ENCODE measurements around the gene ASAP2. TPM values are rescaled to one million over a fixed set of nuclear protein-coding genes. Genes with fewer than 3 reads are reported as not detected.

ASAP2 gene
- total and polyA plus RNA-seq, 9 of the 15 experiments (the other 6 are each of a cell fraction or from before 2014, with no cell fraction given) = 0.06 to 4.3 (median 3.1) TPM

DNA sequence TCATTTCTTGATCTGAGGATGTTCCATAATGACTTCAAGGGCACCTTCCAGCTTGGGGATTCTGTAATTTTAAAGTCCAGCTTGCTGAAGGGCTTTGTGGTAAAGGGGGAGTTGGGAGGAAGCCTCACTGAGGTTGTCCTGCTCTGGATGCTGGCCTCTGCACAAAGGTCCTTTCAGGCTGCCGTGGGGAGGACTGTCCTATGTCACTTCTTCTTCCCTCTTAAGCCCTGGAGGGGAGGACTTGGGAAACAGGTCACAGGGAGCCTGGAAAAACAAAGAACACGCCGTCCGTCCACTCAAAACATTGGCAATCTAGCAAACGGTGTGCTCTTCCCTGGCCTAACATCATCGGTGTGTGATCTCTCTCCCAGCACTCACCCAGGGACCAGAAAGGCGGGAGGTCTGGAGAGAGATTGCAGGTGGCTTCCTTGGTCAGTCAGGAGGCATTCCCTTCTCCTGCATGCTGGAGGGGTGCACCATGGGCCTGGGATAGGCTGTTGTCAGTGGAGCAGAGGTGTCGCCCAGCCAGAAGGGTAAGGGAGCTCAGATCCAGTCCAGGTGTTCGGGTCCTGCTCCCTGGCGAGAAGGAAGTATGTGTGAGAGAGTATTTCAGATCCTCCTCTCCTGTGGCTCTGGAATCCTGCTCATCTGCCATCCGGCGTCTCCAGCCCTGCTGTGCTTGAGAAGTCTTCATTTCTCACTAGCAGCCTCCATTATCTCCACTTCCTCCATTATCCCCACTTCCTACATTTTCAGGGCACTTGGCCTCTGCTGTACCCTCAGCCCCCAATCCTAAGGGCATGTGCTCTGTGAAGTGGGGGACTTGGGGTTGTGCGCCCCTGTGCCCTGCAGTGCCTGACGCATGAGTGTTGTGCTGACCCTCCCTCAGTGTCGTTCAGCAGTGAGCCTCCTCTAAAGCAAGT lies 20.1 kb downstream of the ASAP2 start:
- H3K36me3 ChIP-seq (ENCODE audit: control insufficient read depth, insufficient read depth, low read length) = no peaks in the 10 kb centered on the region
- ATAC-seq (no peak; the same call in 1 of the 3 replicates), DNase-seq (ENCODE audit: extremely low read depth in 1 of 4, low spot score in 3 of 4) (no peak), FAIRE-seq (no peak)
- H3K9me1 ChIP-seq (ENCODE audit: control insufficient read depth, insufficient read depth, low read length) = no peaks in the 10 kb centered on the region
- no peak overlapping the region for H2AFZ ChIP-seq (ENCODE audit: low read depth, low read length)
- no peak overlapping the region for H3K4me2 ChIP-seq (ENCODE audit: insufficient read depth, low read length)
- H4K20me1 ChIP-seq (replicated peaks; ENCODE audit: control insufficient read depth, insufficient read depth, low read length) = peaks cover 17% of the 10 kb centered on the region
- ChIA-PET POLR2A (interaction anchor here (0.7 to 3.3 kb wide), 3 partner anchors 7 to 154 kb away, joined by 4 to 9 read pairs (median 7); no protein-coding TSS in a partner anchor), CTCF (ENCODE audit: low intra/inter-chr PET ratio) (no interaction called here)
- no peaks in the 10 kb centered on the region for H3K79me2 ChIP-seq (ENCODE audit: control insufficient read depth, insufficient read depth, low read length)
- WGBS (ENCODE audit: insufficient coverage, low coverage, missing lambda C conversion rate) = 37% methylated on average over 14 of the region's 15 CpGs
- in situ Hi-C loops (cut with MboI) = no loop called here
- TF ChIP-seq, protein P1, sequence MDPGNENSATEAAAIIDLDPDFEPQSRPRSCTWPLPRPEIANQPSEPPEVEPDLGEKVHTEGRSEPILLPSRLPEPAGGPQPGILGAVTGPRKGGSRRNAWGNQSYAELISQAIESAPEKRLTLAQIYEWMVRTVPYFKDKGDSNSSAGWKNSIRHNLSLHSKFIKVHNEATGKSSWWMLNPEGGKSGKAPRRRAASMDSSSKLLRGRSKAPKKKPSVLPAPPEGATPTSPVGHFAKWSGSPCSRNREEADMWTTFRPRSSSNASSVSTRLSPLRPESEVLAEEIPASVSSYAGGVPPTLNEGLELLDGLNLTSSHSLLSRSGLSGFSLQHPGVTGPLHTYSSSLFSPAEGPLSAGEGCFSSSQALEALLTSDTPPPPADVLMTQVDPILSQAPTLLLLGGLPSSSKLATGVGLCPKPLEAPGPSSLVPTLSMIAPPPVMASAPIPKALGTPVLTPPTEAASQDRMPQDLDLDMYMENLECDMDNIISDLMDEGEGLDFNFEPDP (CRISPR knock-in tag; IDR thresholded peaks at IDR 0.05) = no peak
- TF ChIP-seq SPI1 (IDR thresholded peaks at IDR 0.05; ENCODE audit: borderline replicate concordance, low read depth, low read length) (peak; percentile 59; the same call in 1 of the 2 replicates), RBM39 (optimal IDR thresholded peaks at IDR 0.05; ENCODE audit: low read depth, low read length) (no peak)
- peak overlapping the region in 1 of 2 experiments; percentile 42; a peak in 1 of 4 replicates for H3K9ac ChIP-seq (ENCODE audit: insufficient read depth in 1 of 2, low read depth in 2 of 2, low read length in 2 of 2)
- H3K27ac ChIP-seq (ENCODE audit: extremely low read depth, low read depth, low read length) = no peak overlapping the region
- BruUV-seq (replicated peaks) = no TSS peak
- H3K9me3 ChIP-seq (replicated peaks; ENCODE audit: control insufficient read depth, insufficient read depth, low read depth, low read length) = no peaks in the 10 kb centered on the region
- no peaks in the 10 kb centered on the region; a peak in 1 of 5 replicates for H3K4me1 ChIP-seq (replicated peaks in 1 of 2; ENCODE audit: control insufficient read depth in 2 of 2, insufficient read depth in 2 of 2, low read length in 2 of 2)
- H3K27me3 ChIP-seq (ENCODE audit: control insufficient read depth in 2 of 2, insufficient read depth in 2 of 2, low read length in 2 of 2) = peaks cover 6 to 55% of the 10 kb centered on the region in 2 experiments
- intact Hi-C loops (cut with micrococcal nuclease) = no loop called here
- no peak overlapping the region for H3K4me3 ChIP-seq
